H9 (cell line): Measurements from ENCODE around the gene NADSYN1. TPM values are rescaled to one million over a fixed set of nuclear protein-coding genes. Genes with fewer than 3 reads are reported as not detected.

ENCODE experiments used
- DNase-seq: peaks from one replicate; pipeline ENCODE4 v3.0.0-alpha.2; 2017
- H2AFZ ChIP-seq: one replicate; pipeline ENCODE4 v1.6.1; 2013; ENCODE audit warnings: mild to moderate bottlenecking, low read length, control low read depth, moderate library complexity
- H2AK5ac ChIP-seq: 2 replicates; pipeline ENCODE4 v1.6.1; 2013; ENCODE audit warnings: low read length, control low read depth, mixed read lengths; ENCODE audit not compliant: insufficient read length
- H2BK120ac ChIP-seq: one replicate; pipeline ENCODE4 v1.6.1; 2013; ENCODE audit warnings: low read depth, mild to moderate bottlenecking, low read length, control low read depth, inconsistent platforms; ENCODE audit not compliant: poor library complexity, severe bottlenecking
- H2BK12ac ChIP-seq: 2 replicates; pipeline ENCODE4 v1.6.1; 2013; ENCODE audit warnings: low read length, control low read depth, mixed read lengths, low read depth; ENCODE audit not compliant: insufficient read length
- H2BK15ac ChIP-seq: 2 replicates; pipeline ENCODE4 v1.6.1; 2013; ENCODE audit warnings: low read depth, low read length, control low read depth
- H2BK20ac ChIP-seq: one replicate; pipeline ENCODE4 v1.6.1; 2013; ENCODE audit warnings: low read depth, mild to moderate bottlenecking, low read length, control low read depth, inconsistent platforms; ENCODE audit not compliant: poor library complexity, severe bottlenecking
- H2BK5ac ChIP-seq: 2 replicates; pipeline ENCODE4 v1.6.1; 2013; ENCODE audit warnings: low read length, control low read depth, mixed read lengths; ENCODE audit not compliant: insufficient read length
- H3K14ac ChIP-seq: 2 replicates; pipeline ENCODE4 v1.6.1; 2013; ENCODE audit warnings: low read length, control low read depth; ENCODE audit not compliant: insufficient read depth
- H3K18ac ChIP-seq: 2 replicates; pipeline ENCODE4 v1.6.1; 2013; ENCODE audit warnings: low read depth, mild to moderate bottlenecking, mixed read lengths, low read length, control low read depth; ENCODE audit not compliant: insufficient read length
- H3K23ac ChIP-seq: 2 replicates; pipeline ENCODE4 v1.6.1; 2013; ENCODE audit warnings: low read length, control low read depth, mixed read lengths, low read depth; ENCODE audit not compliant: insufficient read length
- H3K23me2 ChIP-seq: 2 replicates; pipeline ENCODE4 v1.6.1; 2013; ENCODE audit warnings: low read depth, mild to moderate bottlenecking, mixed read lengths, low read length, control low read depth; ENCODE audit not compliant: insufficient read length, poor library complexity, severe bottlenecking
- H3K27ac ChIP-seq: 2 replicates; pipeline ENCODE4 v1.5.1; 2013; ENCODE audit warnings: low read length, control low read depth, mixed read lengths, low read depth; ENCODE audit not compliant: insufficient read length
- H3K27me3 ChIP-seq: 2 replicates; pipeline ENCODE4 v1.6.1; 2013; ENCODE audit warnings: low read length, control low read depth, inconsistent platforms; ENCODE audit not compliant: insufficient read depth
- H3K4ac ChIP-seq: 2 replicates; pipeline ENCODE4 v1.6.1; 2013; ENCODE audit warnings: low read depth, mild to moderate bottlenecking, control low read depth, inconsistent platforms, low read length, moderate library complexity
- H3K4me1 ChIP-seq: 2 replicates; pipeline ENCODE4 v1.6.1; 2013; ENCODE audit warnings: low read length, control low read depth, inconsistent platforms; ENCODE audit not compliant: insufficient read depth
- H3K4me2 ChIP-seq: 2 replicates; pipeline ENCODE4 v1.6.1; 2013; ENCODE audit warnings: low read length, control low read depth, mixed read lengths; ENCODE audit not compliant: insufficient read length, insufficient read depth
- H3K56ac ChIP-seq: 2 replicates; pipeline ENCODE4 v1.6.1; 2013; ENCODE audit warnings: low read depth, mild to moderate bottlenecking, mixed read lengths, low read length, control low read depth; ENCODE audit not compliant: insufficient read length
- H3K79me1 ChIP-seq: 2 replicates; pipeline ENCODE4 v1.6.1; 2013; ENCODE audit warnings: low read depth, mild to moderate bottlenecking, moderate library complexity, low read length, control low read depth, inconsistent platforms; ENCODE audit not compliant: insufficient read depth, poor library complexity, severe bottlenecking
- H3K79me2 ChIP-seq: 2 replicates; pipeline ENCODE4 v1.6.1; 2013; ENCODE audit warnings: low read length, control low read depth, inconsistent platforms; ENCODE audit not compliant: insufficient read depth
- H3K9ac ChIP-seq: 2 replicates; pipeline ENCODE4 v1.6.1; 2013; ENCODE audit warnings: low read length, control low read depth, mixed read lengths; ENCODE audit not compliant: insufficient read length; ENCODE audit errors: extremely low read depth
- H3K9me3 ChIP-seq: one replicate; pipeline ENCODE4 v1.6.1; 2013; ENCODE audit warnings: low read depth, low read length, inconsistent platforms; ENCODE audit not compliant: control insufficient read depth
- H3T11ph ChIP-seq: one replicate; pipeline ENCODE4 v1.6.1; 2013; ENCODE audit warnings: mild to moderate bottlenecking, low read length, control low read depth, inconsistent platforms
- H4K20me1 ChIP-seq: one replicate; pipeline ENCODE4 v1.6.1; 2013; ENCODE audit not compliant: control insufficient read depth, insufficient read length, insufficient read depth
- H4K5ac ChIP-seq: 2 replicates; pipeline ENCODE4 v1.6.1; 2013; ENCODE audit warnings: low read depth, mild to moderate bottlenecking, mixed read lengths, low read length, control low read depth; ENCODE audit not compliant: insufficient read length
- H4K8ac ChIP-seq: replicated peaks from 2 replicates; pipeline ENCODE4 v1.6.1; 2013; ENCODE audit warnings: low read length, control low read depth, mixed read lengths, low read depth; ENCODE audit not compliant: insufficient read length
- H4K91ac ChIP-seq: 2 replicates; pipeline ENCODE4 v1.6.1; 2013; ENCODE audit warnings: low read depth, mild to moderate bottlenecking, moderate library complexity, mixed read lengths, low read length, control low read depth; ENCODE audit not compliant: insufficient read length
- H3K27ac Mint-ChIP-seq, 3 experiments: 2 replicates in 2 of 3; 3 replicates in 1 of 3; pipeline ENCODE4 v1.8.0; 2020 to 2021; ENCODE audit warnings: mixed read lengths in 3 of 3, mild to moderate bottlenecking in 1 of 3, moderate library complexity in 1 of 3
- H3K27me3 Mint-ChIP-seq: 2 replicates; pipeline ENCODE4 v1.8.0; 2021; ENCODE audit warnings: low read depth, mild to moderate bottlenecking, moderate library complexity, mixed read lengths
- H3K36me3 Mint-ChIP-seq, 3 experiments: 2 replicates in 2 of 3; 3 replicates in 1 of 3; pipeline ENCODE4 v1.8.0; 2020 to 2021; ENCODE audit warnings: low read depth in 3 of 3, mixed read lengths in 3 of 3; ENCODE audit not compliant: insufficient read depth in 1 of 3
- H3K4me1 Mint-ChIP-seq, 2 experiments: 2 replicates each; pipeline ENCODE4 v1.8.0; 2020; ENCODE audit warnings: mixed read lengths in 2 of 2
- H3K4me3 Mint-ChIP-seq, 2 experiments: 2 replicates in 1 of 2; 3 replicates in 1 of 2; pipeline ENCODE4 v1.8.0; 2020 to 2021; ENCODE audit warnings: mild to moderate bottlenecking in 2 of 2, mixed read lengths in 2 of 2, moderate library complexity in 1 of 2
- H3K9me3 Mint-ChIP-seq, 2 experiments: 2 replicates in 1 of 2; 3 replicates in 1 of 2; pipeline ENCODE4 v1.8.0; 2020; ENCODE audit warnings: mild to moderate bottlenecking in 2 of 2, mixed read lengths in 2 of 2, moderate library complexity in 1 of 2
- WGBS: extraction: QIAGEN DNeasy Blood & Tissue Kit; methylation state at CpG from one replicate; pipeline ENCODE4 v1.1.7; 2013; ENCODE audit warnings: missing lambda C conversion rate, low lambda C conversion rate, mixed read lengths; ENCODE audit not compliant: insufficient read length; ENCODE audit errors: extremely low coverage; 5-methylcytosine and 5-hydroxymethylcytosine counted together
- total RNA-seq: library from RNA; stranded (reverse); gene quantifications from 2 replicates; pipeline ENCODE4 v1.2.1, GENCODE V29; 2021
- TF ChIP-seq, protein P1 (sequence below): fragments of 200-600 bp; sonication (generic); conservative IDR thresholded peaks from 3 replicates; pipeline ENCODE4 v1.8.0; 2021; ENCODE audit warnings: antibody characterized with exemption, mild to moderate bottlenecking

NADSYN1 gene
- total RNA-seq, 1 experiment from 2014 or later: 44.2 TPM

- Histone ChIP-seq H4K5ac (no peak overlapping the region), H2BK5ac (no peak overlapping the region), H2BK20ac (no peak overlapping the region), H3K79me2 (no peaks in the 10 kb centered on the region), H3K27me3 (no peaks in the 10 kb centered on the region), H4K8ac (no peak overlapping the region), H3K27ac (no peak overlapping the region), H2AFZ (no peak overlapping the region), H3K23ac (no peak overlapping the region), H3K9ac (no peak overlapping the region), H2BK15ac (no peak overlapping the region), H3K56ac (no peak overlapping the region), H4K20me1 (no peaks in the 10 kb centered on the region), H3K14ac (no peak overlapping the region; the same call in 1 of the 2 replicates), H3K9me3 (no peaks in the 10 kb centered on the region), H4K91ac (no peak overlapping the region), H2BK12ac (no peak overlapping the region), H2AK5ac (no peak overlapping the region), H2BK120ac (no peak overlapping the region), H3K4me2 (no peak overlapping the region), H3K79me1 (no peaks in the 10 kb centered on the region), H3K18ac (no peak overlapping the region), H3T11ph (no peak overlapping the region), H3K4ac (no peak overlapping the region), H3K4me1 (no peaks in the 10 kb centered on the region), H3K23me2 (no peaks in the 10 kb centered on the region)
- Mint-ChIP-seq H3K36me3 (0 out of 7 replicates have a peak, but pooled peaks cover 0 to 3% (median 0%) of the 10 kb centered on the region in 3 experiments), H3K4me3 (no peak overlapping the region), H3K27ac (no peak overlapping the region), H3K9me3 (peaks cover 11 to 15% of the 10 kb centered on the region in 2 experiments), H3K4me1 (no peaks in the 10 kb centered on the region), H3K27me3 (peaks cover 32% of the 10 kb centered on the region)
- WGBS: no CpG with 5 or more reads among the region's 8 CpGs
- no peak for DNase-seq
- TF ChIP-seq, protein P1, sequence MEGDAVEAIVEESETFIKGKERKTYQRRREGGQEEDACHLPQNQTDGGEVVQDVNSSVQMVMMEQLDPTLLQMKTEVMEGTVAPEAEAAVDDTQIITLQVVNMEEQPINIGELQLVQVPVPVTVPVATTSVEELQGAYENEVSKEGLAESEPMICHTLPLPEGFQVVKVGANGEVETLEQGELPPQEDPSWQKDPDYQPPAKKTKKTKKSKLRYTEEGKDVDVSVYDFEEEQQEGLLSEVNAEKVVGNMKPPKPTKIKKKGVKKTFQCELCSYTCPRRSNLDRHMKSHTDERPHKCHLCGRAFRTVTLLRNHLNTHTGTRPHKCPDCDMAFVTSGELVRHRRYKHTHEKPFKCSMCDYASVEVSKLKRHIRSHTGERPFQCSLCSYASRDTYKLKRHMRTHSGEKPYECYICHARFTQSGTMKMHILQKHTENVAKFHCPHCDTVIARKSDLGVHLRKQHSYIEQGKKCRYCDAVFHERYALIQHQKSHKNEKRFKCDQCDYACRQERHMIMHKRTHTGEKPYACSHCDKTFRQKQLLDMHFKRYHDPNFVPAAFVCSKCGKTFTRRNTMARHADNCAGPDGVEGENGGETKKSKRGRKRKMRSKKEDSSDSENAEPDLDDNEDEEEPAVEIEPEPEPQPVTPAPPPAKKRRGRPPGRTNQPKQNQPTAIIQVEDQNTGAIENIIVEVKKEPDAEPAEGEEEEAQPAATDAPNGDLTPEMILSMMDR: no peak
Measured at GRCh38 chr11:71404209-71404608, 48.8 kb upstream of the NADSYN1 start.
